Neural progenitor cell (in vitro differentiated cells): ENCODE measurements around the gene MYO18B. TPM values are rescaled to one million over a fixed set of nuclear protein-coding genes. Genes with fewer than 3 reads are reported as not detected.

Experiments
- DNase-seq: peaks from one replicate; pipeline ENCODE4 v3.0.0-alpha.2; 2016; ENCODE audit warnings: low spot score
- H2AFZ ChIP-seq: fragments of 200-600 bp; sonication (generic); replicated peaks from 2 replicates; pipeline ENCODE4 v1.6.1; 2016; ENCODE audit warnings: antibody characterized with exemption
- H3F3A ChIP-seq: fragments of 200-600 bp; sonication (generic); 2 replicates; pipeline ENCODE4 v1.6.1; 2016; ENCODE audit warnings: antibody characterized with exemption, low read depth
- H3K27ac ChIP-seq: fragments of 200-600 bp; sonication (generic); 2 replicates; pipeline ENCODE4 v1.5.1; 2016; ENCODE audit warnings: mild to moderate bottlenecking
- H3K27me3 ChIP-seq: fragments of 200-600 bp; sonication (generic); 2 replicates; pipeline ENCODE4 v1.6.1; 2016; ENCODE audit warnings: mild to moderate bottlenecking, moderate library complexity
- H3K36me3 ChIP-seq: fragments of 200-600 bp; sonication (generic); 2 replicates; pipeline ENCODE4 v1.5.1; 2016
- H3K4me1 ChIP-seq: fragments of 200-600 bp; sonication (generic); 2 replicates; pipeline ENCODE4 v1.6.1; 2016; ENCODE audit warnings: mixed run types
- H3K4me2 ChIP-seq: fragments of 200-600 bp; sonication (generic); 2 replicates; pipeline ENCODE4 v1.6.1; 2016
- H3K4me3 ChIP-seq: fragments of 200-600 bp; sonication (generic); 2 replicates; pipeline ENCODE4 v1.5.1; 2016
- H3K79me2 ChIP-seq: fragments of 200-600 bp; sonication (generic); 2 replicates; pipeline ENCODE4 v1.6.1; 2016; ENCODE audit warnings: low read depth
- H3K9ac ChIP-seq: fragments of 200-600 bp; sonication (generic); 2 replicates; pipeline ENCODE4 v1.6.1; 2016
- H3K9me3 ChIP-seq: fragments of 200-600 bp; sonication (generic); 2 replicates; pipeline ENCODE4 v1.5.1; 2016; ENCODE audit warnings: low read depth
- H4K20me1 ChIP-seq: fragments of 200-600 bp; sonication (generic); 2 replicates; pipeline ENCODE4 v1.6.1; 2016; ENCODE audit warnings: low read depth
- H3K27ac Mint-ChIP-seq: 3 replicates; pipeline ENCODE4 v1.8.0; 2021; ENCODE audit warnings: mixed read lengths
- H3K27me3 Mint-ChIP-seq: 2 replicates; pipeline ENCODE4 v1.8.0; 2022; ENCODE audit warnings: low read depth, mild to moderate bottlenecking, inconsistent platforms, moderate library complexity, mixed read lengths; ENCODE audit not compliant: insufficient read depth
- H3K36me3 Mint-ChIP-seq: 3 replicates; pipeline ENCODE4 v1.8.0; 2021; ENCODE audit warnings: mixed read lengths
- H3K4me1 Mint-ChIP-seq: 3 replicates; pipeline ENCODE4 v1.8.0; 2021; ENCODE audit warnings: mixed read lengths
- H3K4me3 Mint-ChIP-seq: 3 replicates; pipeline ENCODE4 v1.8.0; 2021; ENCODE audit warnings: mild to moderate bottlenecking, moderate library complexity, mixed read lengths
- H3K9me3 Mint-ChIP-seq: 3 replicates; pipeline ENCODE4 v1.8.0; 2020; ENCODE audit warnings: mixed read lengths
- EZH2 ChIP-seq: fragments of 200-600 bp; sonication (generic); IDR thresholded peaks from 2 replicates; pipeline ENCODE4 v1.6.1; 2017; ENCODE audit warnings: antibody characterized with exemption, mild to moderate bottlenecking, moderate library complexity
- EZH2phosphoT487 ChIP-seq: fragments of 200-600 bp; sonication (generic); IDR thresholded peaks from 2 replicates; pipeline ENCODE4 v1.6.1; 2017; ENCODE audit warnings: antibody characterized with exemption
- total RNA-seq: library from RNA; depleted of rRNA; stranded (reverse); fragments of >200 nt; gene quantifications from 2 replicates; pipeline ENCODE4 v1.2.3, GENCODE V29; 2015; ENCODE audit warnings: low replicate concordance
- TF ChIP-seq, protein P1 (sequence below): fragments of 200-600 bp; sonication (generic); IDR thresholded peaks from 2 replicates; pipeline ENCODE4 v1.5.1; 2017; ENCODE audit warnings: antibody characterized with exemption, mild to moderate bottlenecking

The MYO18B gene
- total RNA-seq, 1 donor from 2014 or later = not detected

DNA sequence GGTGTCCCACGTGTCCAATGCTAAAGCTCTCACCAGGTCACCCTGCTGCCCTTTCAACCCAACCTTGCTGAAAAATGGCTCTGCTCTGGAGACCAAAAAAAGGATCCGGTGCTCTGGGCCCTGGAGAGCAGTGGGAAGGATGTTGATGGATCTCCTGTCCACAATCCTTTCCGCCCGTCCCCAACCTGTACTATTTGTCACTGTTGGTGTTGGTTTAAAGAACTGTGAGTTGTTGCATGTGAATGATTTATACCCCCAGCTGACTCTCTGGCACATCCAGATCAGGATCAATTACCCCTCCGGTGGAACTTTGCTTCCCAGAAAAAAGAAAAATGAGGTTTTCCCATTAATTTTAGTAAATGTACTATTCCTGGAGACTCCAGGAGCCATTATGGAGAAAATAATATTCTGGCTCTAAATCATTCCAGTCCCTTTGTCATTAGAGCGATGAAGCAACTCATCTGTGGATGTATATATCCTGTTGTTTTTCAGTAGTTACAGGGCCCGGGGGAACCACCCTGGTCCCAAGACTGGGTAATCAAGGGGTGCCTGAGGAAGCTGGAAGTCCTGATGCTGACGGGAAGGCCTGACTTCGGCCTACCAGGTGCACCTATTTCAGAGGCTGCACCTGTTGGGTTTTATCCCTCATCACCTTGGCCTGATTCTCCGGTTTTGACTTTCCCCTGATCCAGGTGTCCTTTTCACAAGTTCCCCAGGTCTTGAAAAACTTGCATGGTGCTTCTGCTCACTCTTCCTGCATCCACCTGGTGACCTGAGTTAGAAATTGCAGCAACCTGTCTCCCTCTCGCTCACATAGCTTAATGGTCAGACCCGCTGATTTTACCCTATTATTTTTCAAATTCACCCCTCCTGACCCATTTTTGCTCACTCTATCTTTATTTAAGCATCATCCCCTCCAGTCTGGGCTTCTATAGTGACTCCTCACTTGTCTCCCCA lies 218.1 kb downstream of the MYO18B start:
- H3K79me2 ChIP-seq = no peaks in the 10 kb centered on the region
- H3K4me1 ChIP-seq = no peaks in the 10 kb centered on the region
- no peak overlapping the region for H3K4me3 Mint-ChIP-seq
- H2AFZ ChIP-seq = no peak overlapping the region
- no peaks in the 10 kb centered on the region for H3K27me3 ChIP-seq
- H3K9ac ChIP-seq = no peak overlapping the region
- H3K36me3 Mint-ChIP-seq = no peaks in the 10 kb centered on the region
- no peaks in the 10 kb centered on the region for H4K20me1 ChIP-seq
- no peaks in the 10 kb centered on the region for H3K9me3 Mint-ChIP-seq
- DNase-seq = no peak
- no peaks in the 10 kb centered on the region for H3K36me3 ChIP-seq
- TF ChIP-seq EZH2phosphoT487 (no peak), EZH2 (no peak)
- TF ChIP-seq, protein P1, sequence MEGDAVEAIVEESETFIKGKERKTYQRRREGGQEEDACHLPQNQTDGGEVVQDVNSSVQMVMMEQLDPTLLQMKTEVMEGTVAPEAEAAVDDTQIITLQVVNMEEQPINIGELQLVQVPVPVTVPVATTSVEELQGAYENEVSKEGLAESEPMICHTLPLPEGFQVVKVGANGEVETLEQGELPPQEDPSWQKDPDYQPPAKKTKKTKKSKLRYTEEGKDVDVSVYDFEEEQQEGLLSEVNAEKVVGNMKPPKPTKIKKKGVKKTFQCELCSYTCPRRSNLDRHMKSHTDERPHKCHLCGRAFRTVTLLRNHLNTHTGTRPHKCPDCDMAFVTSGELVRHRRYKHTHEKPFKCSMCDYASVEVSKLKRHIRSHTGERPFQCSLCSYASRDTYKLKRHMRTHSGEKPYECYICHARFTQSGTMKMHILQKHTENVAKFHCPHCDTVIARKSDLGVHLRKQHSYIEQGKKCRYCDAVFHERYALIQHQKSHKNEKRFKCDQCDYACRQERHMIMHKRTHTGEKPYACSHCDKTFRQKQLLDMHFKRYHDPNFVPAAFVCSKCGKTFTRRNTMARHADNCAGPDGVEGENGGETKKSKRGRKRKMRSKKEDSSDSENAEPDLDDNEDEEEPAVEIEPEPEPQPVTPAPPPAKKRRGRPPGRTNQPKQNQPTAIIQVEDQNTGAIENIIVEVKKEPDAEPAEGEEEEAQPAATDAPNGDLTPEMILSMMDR = no peak
- no peaks in the 10 kb centered on the region for H3F3A ChIP-seq
- H3K27ac ChIP-seq = no peak overlapping the region
- peaks cover 10% of the 10 kb centered on the region for H3K27me3 Mint-ChIP-seq
- H3K4me1 Mint-ChIP-seq = peaks cover 4% of the 10 kb centered on the region
- H3K9me3 ChIP-seq = no peaks in the 10 kb centered on the region
- H3K4me2 ChIP-seq = no peak overlapping the region
- no peak overlapping the region for H3K27ac Mint-ChIP-seq
- H3K4me3 ChIP-seq = no peak overlapping the region

DNA sequence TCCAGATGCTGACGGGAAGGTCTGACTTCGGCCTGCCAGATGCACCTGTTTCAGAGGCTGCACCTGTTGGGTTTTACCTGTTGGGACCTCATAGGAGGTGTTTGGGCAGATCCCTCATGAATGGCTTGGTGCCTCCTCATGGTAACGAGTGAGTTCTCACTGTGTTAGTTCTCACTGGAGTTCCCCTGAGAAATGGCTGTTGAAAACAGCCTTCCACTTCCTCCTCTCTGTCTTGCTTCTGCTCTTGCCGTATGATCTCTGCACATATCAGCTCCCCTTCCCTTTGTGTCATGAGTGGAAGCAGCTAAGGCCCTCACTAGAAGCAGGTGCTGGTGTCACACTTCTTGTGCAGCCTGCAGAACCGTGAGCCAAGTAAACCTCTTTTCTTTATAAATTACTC lies 219.7 kb downstream of the MYO18B start:
- no peaks in the 10 kb centered on the region for H3K36me3 ChIP-seq
- no peaks in the 10 kb centered on the region for H3K27me3 ChIP-seq
- TF ChIP-seq EZH2phosphoT487 = no peak
- H2AFZ ChIP-seq = no peak overlapping the region
- H3K79me2 ChIP-seq = no peaks in the 10 kb centered on the region
- peaks cover 10% of the 10 kb centered on the region for H3K4me1 ChIP-seq
- no peaks in the 10 kb centered on the region for H3K9me3 ChIP-seq
- H4K20me1 ChIP-seq = no peaks in the 10 kb centered on the region
- H3K4me3 Mint-ChIP-seq = no peak overlapping the region
- peaks cover 10% of the 10 kb centered on the region for H3K27me3 Mint-ChIP-seq
- H3K27ac ChIP-seq = no peak overlapping the region
- no peaks in the 10 kb centered on the region for H3K9me3 Mint-ChIP-seq
- H3K36me3 Mint-ChIP-seq = no peaks in the 10 kb centered on the region
- H3K27ac Mint-ChIP-seq = no peak overlapping the region
- peaks cover 8% of the 10 kb centered on the region for H3F3A ChIP-seq
- H3K4me2 ChIP-seq = no peak overlapping the region
- no peak overlapping the region for H3K9ac ChIP-seq
- no peak for DNase-seq
- H3K4me1 Mint-ChIP-seq = peaks cover 13% of the 10 kb centered on the region
- H3K4me3 ChIP-seq = no peak overlapping the region

DNA sequence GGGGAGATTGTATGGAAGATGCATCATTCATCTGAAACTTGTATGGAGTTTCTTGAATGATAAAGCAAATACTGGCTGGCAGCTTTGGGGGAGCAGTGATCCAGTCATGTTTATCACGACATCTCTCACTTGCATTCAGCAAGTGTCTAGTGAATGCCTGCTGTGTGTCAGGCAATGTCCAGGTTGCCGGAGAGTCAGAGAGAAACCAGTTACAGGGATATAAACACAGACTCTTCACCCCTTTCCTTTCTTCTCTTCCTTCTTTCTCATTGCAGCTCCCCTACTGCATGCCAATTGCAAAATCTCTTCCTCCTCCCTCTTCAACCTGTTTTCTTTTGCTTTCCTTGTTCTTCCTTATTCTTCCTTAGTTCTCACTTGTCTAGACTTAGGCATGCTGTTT lies 220.7 kb downstream of the MYO18B start:
- DNase-seq = no peak
- Histone ChIP-seq H3K9ac (no peak overlapping the region), H3K36me3 (no peaks in the 10 kb centered on the region), H3K27me3 (no peaks in the 10 kb centered on the region), H3K4me1 (peaks cover 14% of the 10 kb centered on the region), H3K4me2 (no peak overlapping the region), H3K9me3 (no peaks in the 10 kb centered on the region), H3K79me2 (no peaks in the 10 kb centered on the region), H3K27ac (no peak overlapping the region), H3F3A (peaks cover 10% of the 10 kb centered on the region), H2AFZ (no peak overlapping the region), H3K4me3 (no peak overlapping the region), H4K20me1 (no peaks in the 10 kb centered on the region)
- TF ChIP-seq EZH2 (no peak), EZH2phosphoT487 (no peak)
- TF ChIP-seq, protein P1 = no peak
- H3K4me1 Mint-ChIP-seq = peaks cover 11% of the 10 kb centered on the region
- no peak overlapping the region for H3K4me3 Mint-ChIP-seq
- no peaks in the 10 kb centered on the region for H3K9me3 Mint-ChIP-seq
- no peaks in the 10 kb centered on the region for H3K36me3 Mint-ChIP-seq
- no peak overlapping the region for H3K27ac Mint-ChIP-seq
- peaks cover 6% of the 10 kb centered on the region for H3K27me3 Mint-ChIP-seq
